ENCODE results near the gene C2CD2. TPM values are rescaled to one million over a fixed set of nuclear protein-coding genes. Genes with fewer than 3 reads are reported as not detected.

Gene C2CD2
- total RNA-seq, 6 donors from 2014 or later, result 9.6 to 34.6 (median 22.0) TPM

- WGBS, 2 donors, result 97 to 98% methylated on average over 15 of the region's 15 CpGs
- Histone ChIP-seq H3K36me3 (peaks cover 0 to 44% (median 30%) of the 10 kb centered on the region in 4 donors), H3K27ac (no peak overlapping the region), H3K4me3 (no peak overlapping the region), H3K9me3 (no peaks in the 10 kb centered on the region), H3K27me3 (no peaks in the 10 kb centered on the region), H3K4me1 (no peaks in the 10 kb centered on the region)
- ATAC-seq (ENCODE audit: low FRiP score in 2 of 2), result no peak
- no peak for DNase-seq
- TF ChIP-seq POLR2AphosphoS5 (IDR thresholded peaks at IDR 0.05), result no peak
- no peak for TF ChIP-seq EP300 (IDR thresholded peaks at IDR 0.05)
- TF ChIP-seq CTCF (IDR thresholded peaks at IDR 0.05), result no peak
- TF ChIP-seq POLR2A (IDR thresholded peaks at IDR 0.05), result no peak
Observed at GRCh38 chr21:41992576-41992975, 38.8 kb upstream of the C2CD2 start.

GRCh38 chr21:41991659-41992058 lies 37.8 kb upstream of the C2CD2 start:
- 97 to 98% methylated on average over 16 of the region's 16 CpGs for WGBS, 2 donors
- ATAC-seq (ENCODE audit: low FRiP score in 2 of 2), result no peak

GRCh38 chr21:41989698-41990097 lies 35.9 kb upstream of the C2CD2 start:
- Histone ChIP-seq H3K36me3 (peaks cover 0 to 35% (median 28%) of the 10 kb centered on the region in 4 donors), H3K27ac (no peak overlapping the region), H3K27me3 (no peaks in the 10 kb centered on the region), H3K4me1 (no peaks in the 10 kb centered on the region), H3K9me3 (no peaks in the 10 kb centered on the region), H3K4me3 (no peak overlapping the region)
- ATAC-seq (ENCODE audit: low FRiP score in 2 of 2) (no peak), DNase-seq (no peak)
- WGBS, 2 donors, result 91 to 94% methylated on average over 2 of the region's 2 CpGs
- TF ChIP-seq POLR2A (IDR thresholded peaks at IDR 0.05) (no peak), EP300 (IDR thresholded peaks at IDR 0.05) (no peak), CTCF (IDR thresholded peaks at IDR 0.05) (no peak)

More at GRCh38 chr21:41991659-41992058, 37.8 kb upstream of the C2CD2 start:
- Histone ChIP-seq H3K9me3 (no peaks in the 10 kb centered on the region), H3K27ac (no peak overlapping the region), H3K4me3 (no peak overlapping the region), H3K36me3 (peaks cover 0 to 44% (median 30%) of the 10 kb centered on the region in 4 donors), H3K27me3 (no peaks in the 10 kb centered on the region), H3K4me1 (no peaks in the 10 kb centered on the region)
- DNase-seq, result peak in 1 of 2 donors; percentile 71
- TF ChIP-seq CTCF (IDR thresholded peaks at IDR 0.05) (no peak), POLR2A (IDR thresholded peaks at IDR 0.05) (no peak), EP300 (IDR thresholded peaks at IDR 0.05) (no peak), POLR2AphosphoS5 (IDR thresholded peaks at IDR 0.05) (no peak)

DNA sequence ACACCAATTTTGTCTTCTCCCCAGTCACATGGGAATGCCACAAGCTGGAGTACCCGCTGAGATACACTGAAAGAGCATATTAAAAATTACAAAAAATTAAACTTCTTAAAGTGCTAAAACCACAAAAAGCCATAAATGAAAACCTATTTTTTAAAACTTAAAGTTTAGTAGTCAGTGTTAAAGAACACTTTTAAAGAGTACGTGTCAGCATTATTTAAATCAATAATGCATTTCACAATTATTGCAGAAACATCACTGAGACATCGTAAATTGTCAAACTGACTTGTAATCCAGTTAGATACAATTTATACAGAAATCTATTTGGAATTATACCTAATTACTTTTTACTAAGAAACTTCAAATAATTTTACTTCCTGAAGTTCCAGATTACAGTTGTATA lies 33.5 kb upstream of the C2CD2 start:
- no peak for ATAC-seq (ENCODE audit: low FRiP score in 2 of 2)

More for the DNA sequence above, 33.5 kb upstream of the C2CD2 start:
- no peaks in the 10 kb centered on the region for H3K9me3 ChIP-seq
- no peak for TF ChIP-seq CTCF (IDR thresholded peaks at IDR 0.05)
- TF ChIP-seq POLR2AphosphoS5 (IDR thresholded peaks at IDR 0.05), result no peak
- no peak for TF ChIP-seq EP300 (IDR thresholded peaks at IDR 0.05)
- no peak for TF ChIP-seq POLR2A (IDR thresholded peaks at IDR 0.05)
- no peaks in the 10 kb centered on the region for H3K4me1 ChIP-seq
- no peak overlapping the region for H3K27ac ChIP-seq
- DNase-seq, result no peak
- peaks cover 0 to 17% (median 15%) of the 10 kb centered on the region in 4 donors for H3K36me3 ChIP-seq
- no peak overlapping the region for H3K4me3 ChIP-seq
- 93 to 94% methylated on average over 3 of the region's 3 CpGs for WGBS, 2 donors
- no peaks in the 10 kb centered on the region for H3K27me3 ChIP-seq
